Caco-2 (cell line): ENCODE measurements around the gene CLSTN2. TPM values are rescaled to one million over a fixed set of nuclear protein-coding genes. Genes with fewer than 3 reads are reported as not detected.

Source experiments
- BruUV-seq: library from RNA; stranded (reverse); fragments of 400-500 nt; replicated peaks from 2 replicates; lab custom pipeline; 2021; lab: Mats Ljungman, UMichigan
- CTCF ChIA-PET: fragments of 300-600 bp; sonication (Branson Sonifier 250); formaldehyde crosslinking; loops from one replicate; lab custom pipeline; 2022; ENCODE audit warnings: antibody characterized with exemption; lab: Charles Lee
- POLR2A ChIA-PET: fragments of 300-600 bp; sonication (Branson Sonifier 250); formaldehyde crosslinking; loops from one replicate; lab custom pipeline; 2022; ENCODE audit warnings: antibody characterized with exemption; lab: Charles Lee
- DNase-seq, 2 experiments: peaks; one replicate each; pipeline versions ENCODE4 v3.0.0 to v3.0.0-alpha.2; 2020 to 2022
- H3K27me3 ChIP-seq: replicated peaks from 2 replicates; pipeline ENCODE4 v1.6.0; 2011; ENCODE audit warnings: low read length; ENCODE audit not compliant: control insufficient read depth, insufficient read depth
- H3K36me3 ChIP-seq: 2 replicates; pipeline ENCODE4 v1.5.1; 2011; ENCODE audit warnings: low read length; ENCODE audit not compliant: control insufficient read depth, insufficient read depth
- H3K4me1 ChIP-seq: fragments of 250-450 bp; sonication (Bioruptor Pico); 2 replicates; pipeline ENCODE4 v1.5.1; 2020; ENCODE audit warnings: mild to moderate bottlenecking
- H3K4me3 ChIP-seq: 2 replicates; pipeline ENCODE4 v1.5.1; 2011; ENCODE audit warnings: low read depth, mild to moderate bottlenecking, control low read depth, low read length
- H3K9me3 ChIP-seq: fragments of 250-450 bp; sonication (Bioruptor Pico); 2 replicates; pipeline ENCODE4 v1.5.1; 2020; ENCODE audit warnings: mild to moderate bottlenecking, moderate library complexity
- H3K27ac Mint-ChIP-seq: one replicate; pipeline ENCODE4 v1.8.0; 2022; ENCODE audit warnings: mixed read lengths; ENCODE audit not compliant: unreplicated experiment
- H3K27me3 Mint-ChIP-seq: one replicate; pipeline ENCODE4 v1.8.0; 2022; ENCODE audit warnings: mixed read lengths; ENCODE audit not compliant: insufficient read depth, unreplicated experiment
- H3K36me3 Mint-ChIP-seq: one replicate; pipeline ENCODE4 v1.8.0; 2022; ENCODE audit warnings: mild to moderate bottlenecking, mixed read lengths; ENCODE audit not compliant: insufficient read depth, unreplicated experiment
- H3K4me1 Mint-ChIP-seq: one replicate; pipeline ENCODE4 v1.8.0; 2022; ENCODE audit warnings: low read depth, mixed read lengths; ENCODE audit not compliant: unreplicated experiment
- H3K4me3 Mint-ChIP-seq: one replicate; pipeline ENCODE4 v1.8.0; 2022; ENCODE audit warnings: mild to moderate bottlenecking, moderate library complexity, mixed read lengths; ENCODE audit not compliant: unreplicated experiment
- H3K9me3 Mint-ChIP-seq: one replicate; pipeline ENCODE4 v1.8.0; 2022; ENCODE audit warnings: mixed read lengths; ENCODE audit not compliant: unreplicated experiment
- intact Hi-C: fragments of 100-400 bp; cut with micrococcal nuclease; formaldehyde crosslinking; loops from one replicate; pipeline ENCODE4 v1.10.0; 2022; ENCODE audit not compliant: unreplicated experiment
- total RNA-seq: library from RNA; stranded (reverse); gene quantifications from 2 replicates; pipeline ENCODE4 v1.2.3, GENCODE V29; 2022
- TF ChIP-seq, protein P1 (sequence below), 2 experiments: fragments of 200-600 bp in 1 of 2; IDR thresholded peaks; 1 replicate in 1 of 2; 2 replicates in 1 of 2; pipeline versions ENCODE4 v1.5.1 to v1.8.0; 2011 to 2022; ENCODE audit warnings: antibody characterized with exemption in 1 of 2, control low read depth in 1 of 2, inconsistent platforms in 1 of 2, low read depth in 1 of 2, low read length in 1 of 2, mild to moderate bottlenecking in 1 of 2, moderate library complexity in 1 of 2; ENCODE audit not compliant: insufficient read depth in 1 of 2, severe bottlenecking in 1 of 2, unreplicated experiment in 1 of 2

Gene CLSTN2
- total RNA-seq, 1 experiment from 2014 or later = 26.1 TPM

- no peak overlapping the region for H3K27ac Mint-ChIP-seq
Measured at GRCh38 chr3:140166861-140167599, 232.0 kb downstream of the CLSTN2 start.

DNA sequence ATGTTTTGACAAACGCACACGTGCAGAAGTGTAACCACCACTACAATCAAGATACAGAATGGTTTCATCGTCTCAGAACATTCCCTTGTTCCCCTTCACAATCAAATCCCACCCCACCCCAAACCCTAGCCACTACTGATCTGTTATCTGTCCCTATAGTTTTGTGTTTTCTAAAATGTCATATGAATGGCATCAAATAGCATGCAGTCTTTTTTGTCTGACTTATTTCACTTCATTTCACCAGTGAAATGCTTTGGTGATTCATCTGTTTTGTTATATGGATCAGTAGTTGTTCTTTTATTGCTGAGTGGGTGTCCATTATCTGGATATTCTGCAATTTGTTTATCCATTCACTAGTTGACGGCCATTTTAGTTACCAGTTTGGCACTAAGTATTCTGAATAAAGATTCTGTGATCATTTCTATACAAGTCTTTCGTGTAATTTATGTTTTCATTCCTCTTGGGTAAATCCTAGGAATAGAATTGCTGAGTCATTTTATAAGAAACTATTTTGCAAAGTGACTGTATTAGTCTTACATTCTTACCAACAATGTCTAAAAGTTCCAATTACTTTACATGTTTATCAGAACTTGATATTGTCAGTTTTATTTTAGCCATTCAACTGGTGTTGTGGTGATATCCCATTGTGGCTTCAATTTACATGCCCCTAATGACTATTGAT, 232.8 kb downstream of the CLSTN2 start:
- intact Hi-C loops = no loop called here
- no peak for DNase-seq
- TF ChIP-seq, protein P1, sequence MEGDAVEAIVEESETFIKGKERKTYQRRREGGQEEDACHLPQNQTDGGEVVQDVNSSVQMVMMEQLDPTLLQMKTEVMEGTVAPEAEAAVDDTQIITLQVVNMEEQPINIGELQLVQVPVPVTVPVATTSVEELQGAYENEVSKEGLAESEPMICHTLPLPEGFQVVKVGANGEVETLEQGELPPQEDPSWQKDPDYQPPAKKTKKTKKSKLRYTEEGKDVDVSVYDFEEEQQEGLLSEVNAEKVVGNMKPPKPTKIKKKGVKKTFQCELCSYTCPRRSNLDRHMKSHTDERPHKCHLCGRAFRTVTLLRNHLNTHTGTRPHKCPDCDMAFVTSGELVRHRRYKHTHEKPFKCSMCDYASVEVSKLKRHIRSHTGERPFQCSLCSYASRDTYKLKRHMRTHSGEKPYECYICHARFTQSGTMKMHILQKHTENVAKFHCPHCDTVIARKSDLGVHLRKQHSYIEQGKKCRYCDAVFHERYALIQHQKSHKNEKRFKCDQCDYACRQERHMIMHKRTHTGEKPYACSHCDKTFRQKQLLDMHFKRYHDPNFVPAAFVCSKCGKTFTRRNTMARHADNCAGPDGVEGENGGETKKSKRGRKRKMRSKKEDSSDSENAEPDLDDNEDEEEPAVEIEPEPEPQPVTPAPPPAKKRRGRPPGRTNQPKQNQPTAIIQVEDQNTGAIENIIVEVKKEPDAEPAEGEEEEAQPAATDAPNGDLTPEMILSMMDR (IDR thresholded peaks at IDR 0.05; ENCODE audit: insufficient read depth in 1 of 2, low read depth in 1 of 2, low read length in 1 of 2, severe bottlenecking in 1 of 2, unreplicated experiment in 1 of 2) = no peak
- Histone ChIP-seq H3K27me3 (no peaks in the 10 kb centered on the region), H3K9me3 (no peaks in the 10 kb centered on the region), H3K36me3 (no peaks in the 10 kb centered on the region), H3K4me1 (no peaks in the 10 kb centered on the region), H3K4me3 (no peak overlapping the region)
- ChIA-PET CTCF (no interaction called here), POLR2A (no interaction called here)
- Mint-ChIP-seq H3K27me3 (peaks cover 8% of the 10 kb centered on the region), H3K27ac (no peak overlapping the region), H3K4me3 (no peak overlapping the region), H3K4me1 (no peaks in the 10 kb centered on the region), H3K36me3 (no peaks in the 10 kb centered on the region), H3K9me3 (no peaks in the 10 kb centered on the region)
- BruUV-seq = no TSS peak

More at GRCh38 chr3:140166861-140167599, 232.0 kb downstream of the CLSTN2 start:
- no peaks in the 10 kb centered on the region for H3K4me1 ChIP-seq
- peaks cover 5% of the 10 kb centered on the region for H3K27me3 Mint-ChIP-seq
- H3K27me3 ChIP-seq = no peaks in the 10 kb centered on the region
- no peaks in the 10 kb centered on the region for H3K9me3 ChIP-seq
- H3K36me3 Mint-ChIP-seq = no peaks in the 10 kb centered on the region
- no peaks in the 10 kb centered on the region for H3K4me1 Mint-ChIP-seq
- DNase-seq = no peak
- ChIA-PET POLR2A (no interaction called here), CTCF (no interaction called here)
- no TSS peak for BruUV-seq
- H3K4me3 Mint-ChIP-seq = no peak overlapping the region
- no peak overlapping the region for H3K4me3 ChIP-seq
- no peaks in the 10 kb centered on the region for H3K36me3 ChIP-seq
- intact Hi-C loops = no loop called here
- TF ChIP-seq, protein P1 (IDR thresholded peaks at IDR 0.05; ENCODE audit: insufficient read depth in 1 of 2, low read depth in 1 of 2, low read length in 1 of 2, severe bottlenecking in 1 of 2, unreplicated experiment in 1 of 2) = no peak
- no peaks in the 10 kb centered on the region for H3K9me3 Mint-ChIP-seq

DNA sequence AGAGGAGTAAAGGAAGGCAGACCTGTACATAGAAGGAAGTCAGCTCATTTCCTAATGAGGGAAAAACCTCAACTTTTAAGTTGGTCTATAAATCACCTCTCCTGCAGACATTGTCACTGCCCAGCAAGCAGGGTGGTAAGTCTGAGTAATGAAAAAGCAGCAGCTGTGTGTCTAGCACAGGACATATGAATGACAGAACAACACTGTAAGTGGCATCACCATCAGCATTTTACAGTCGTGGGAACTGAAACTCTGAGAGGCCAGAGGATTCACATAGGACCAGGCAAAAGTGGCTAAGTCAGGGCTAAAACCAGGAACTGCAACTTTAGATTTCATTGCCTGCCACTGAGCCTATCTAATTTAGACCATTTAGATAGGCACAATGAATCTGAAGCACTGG, 235.6 kb downstream of the CLSTN2 start:
- Mint-ChIP-seq H3K4me3 (no peak overlapping the region), H3K4me1 (no peaks in the 10 kb centered on the region), H3K27ac (no peak overlapping the region), H3K9me3 (no peaks in the 10 kb centered on the region), H3K27me3 (peaks cover 10% of the 10 kb centered on the region), H3K36me3 (no peaks in the 10 kb centered on the region)
- Histone ChIP-seq H3K4me3 (no peak overlapping the region), H3K36me3 (no peaks in the 10 kb centered on the region), H3K9me3 (no peaks in the 10 kb centered on the region), H3K4me1 (no peaks in the 10 kb centered on the region), H3K27me3 (no peaks in the 10 kb centered on the region)
- ChIA-PET CTCF (no interaction called here), POLR2A (no interaction called here)
- DNase-seq = no peak
- intact Hi-C loops = no loop called here
- no TSS peak for BruUV-seq
- TF ChIP-seq, protein P1 (IDR thresholded peaks at IDR 0.05; ENCODE audit: insufficient read depth in 1 of 2, low read depth in 1 of 2, low read length in 1 of 2, severe bottlenecking in 1 of 2, unreplicated experiment in 1 of 2) = no peak
